Left forelimb (tissue), 1 donor: ENCODE results near the gene MYLK.

Experiments
- DNase-seq: peaks from one replicate; pipeline ENCODE4 v3.0.0-alpha.2; 2018; ENCODE audit warnings: low spot score

MYLK gene

DNA sequence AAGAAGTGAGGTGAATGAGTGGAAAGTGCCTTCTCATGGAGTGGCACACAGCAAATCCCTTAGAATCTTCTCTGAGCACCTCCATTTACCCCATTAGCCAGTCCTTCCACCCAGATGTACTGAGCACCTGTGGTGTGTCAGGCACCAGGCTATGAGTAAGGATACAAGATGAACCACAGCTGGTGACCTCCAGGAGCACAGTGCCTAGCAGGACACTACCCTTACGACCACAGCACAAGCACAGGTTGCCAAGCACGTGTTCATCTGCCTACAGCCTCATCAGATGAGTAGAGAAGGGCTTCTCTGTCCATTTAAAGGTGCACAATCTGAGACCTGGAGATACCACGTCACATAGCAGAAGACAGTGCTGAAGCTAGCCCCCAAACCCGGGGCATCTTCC is 6.2 kb downstream of the MYLK start:
- no peak for DNase-seq

DNA sequence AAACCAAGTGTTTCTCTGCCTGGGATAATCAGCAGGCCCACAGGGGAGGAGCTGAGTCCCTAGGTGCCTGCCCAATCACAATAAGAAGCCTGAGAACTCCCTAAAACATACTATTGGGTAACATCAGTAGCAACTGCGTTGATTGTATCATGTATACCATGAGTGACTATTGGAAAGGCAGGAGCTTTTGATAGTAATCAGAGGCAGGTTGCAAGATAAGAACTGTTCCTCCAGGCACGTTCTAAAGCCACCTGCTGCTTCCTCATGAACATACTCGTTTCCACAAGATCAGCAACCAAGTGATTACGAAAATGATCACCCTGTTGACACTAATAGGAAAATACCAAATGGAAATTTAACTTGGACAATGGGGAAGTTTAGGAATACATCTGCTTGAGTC is 6.7 kb downstream of the MYLK start:
- DNase-seq: no peak

DNA sequence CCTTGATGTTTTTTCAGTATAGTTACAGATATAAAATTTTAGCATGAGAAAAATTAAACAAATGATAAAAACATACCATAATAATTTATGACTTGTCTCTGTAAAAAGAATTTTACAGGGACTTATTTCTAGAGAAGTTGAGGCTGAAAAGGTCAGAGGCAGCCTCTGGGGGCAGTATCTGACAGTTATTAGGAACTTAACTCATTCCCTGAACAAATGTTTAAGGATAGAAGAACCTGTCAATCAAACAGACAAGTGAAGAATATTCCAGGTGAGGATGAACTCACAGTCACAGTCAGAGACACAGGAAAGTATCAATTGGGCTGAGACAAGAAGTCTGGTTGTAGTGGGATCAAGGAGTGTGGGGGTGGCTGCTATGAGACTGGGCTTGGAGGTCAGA is 7.3 kb downstream of the MYLK start:
- no peak for DNase-seq

- no peak for DNase-seq
Observed at GRCh38 chr3:123872621-123873020, 11.5 kb downstream of the MYLK start.

DNA sequence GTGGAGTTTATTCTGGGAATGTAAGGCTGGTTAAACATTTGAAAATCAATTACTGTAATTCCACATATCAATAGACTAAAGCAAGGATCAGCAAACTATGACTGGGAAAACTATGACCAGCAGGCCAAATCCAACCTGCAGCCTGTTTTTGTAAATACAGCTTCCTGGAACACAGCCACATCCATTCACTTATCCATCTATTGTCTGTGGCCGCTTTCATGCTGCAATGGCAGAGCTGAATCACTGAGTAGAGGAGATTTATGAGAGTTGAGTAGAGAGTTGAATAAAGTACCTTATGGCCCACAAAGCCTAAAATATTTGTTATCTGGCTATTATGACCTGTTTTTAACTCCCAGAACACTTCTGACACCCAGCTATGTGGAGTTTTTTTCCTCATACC is 12.2 kb downstream of the MYLK start:
- no peak for DNase-seq

GRCh38 chr3:123870033-123870432 is 14.1 kb downstream of the MYLK start:
- DNase-seq: no peak

DNA sequence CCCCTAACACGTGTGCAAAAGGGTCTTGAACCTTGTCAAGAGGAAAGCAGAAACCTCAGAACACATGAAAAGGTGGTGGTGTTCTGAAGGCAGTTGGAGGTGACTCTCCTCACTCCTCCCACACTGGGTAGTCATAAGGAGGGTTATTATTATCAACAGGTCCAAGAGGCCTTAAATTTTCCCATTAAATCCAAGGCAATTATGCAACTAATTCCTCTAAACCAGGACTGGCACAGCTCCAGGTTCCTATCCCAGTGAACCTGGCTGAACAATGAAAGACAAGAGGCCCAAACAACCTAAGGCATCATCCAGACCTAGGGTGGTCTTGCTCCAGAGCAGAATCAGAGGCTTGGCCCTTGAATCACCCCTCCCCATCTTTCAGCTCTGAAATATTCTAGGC is 15.0 kb downstream of the MYLK start:
- no peak for DNase-seq

DNA sequence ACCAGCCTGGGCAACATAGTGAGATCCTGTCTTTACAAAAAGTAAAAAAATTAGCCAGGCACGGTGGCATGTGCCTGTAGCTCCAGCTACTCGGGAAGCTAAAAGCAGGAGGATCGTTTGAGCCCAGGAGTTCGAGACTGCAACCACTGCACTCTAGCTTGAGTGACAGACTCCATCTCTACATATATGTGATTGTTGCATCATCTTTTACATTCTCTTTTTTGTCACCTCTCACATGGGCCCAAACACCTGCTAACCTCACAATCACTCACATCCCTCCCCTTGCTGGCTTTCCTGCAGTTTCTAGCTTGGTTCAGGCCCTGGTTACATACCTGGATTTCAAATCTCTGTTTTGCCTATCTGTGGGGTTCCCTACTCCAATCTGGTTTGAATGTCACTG is 19.4 kb downstream of the MYLK start:
- DNase-seq: no peak

GRCh38 chr3:123862152-123862551 is 22.0 kb downstream of the MYLK start:
- no peak for DNase-seq

DNA sequence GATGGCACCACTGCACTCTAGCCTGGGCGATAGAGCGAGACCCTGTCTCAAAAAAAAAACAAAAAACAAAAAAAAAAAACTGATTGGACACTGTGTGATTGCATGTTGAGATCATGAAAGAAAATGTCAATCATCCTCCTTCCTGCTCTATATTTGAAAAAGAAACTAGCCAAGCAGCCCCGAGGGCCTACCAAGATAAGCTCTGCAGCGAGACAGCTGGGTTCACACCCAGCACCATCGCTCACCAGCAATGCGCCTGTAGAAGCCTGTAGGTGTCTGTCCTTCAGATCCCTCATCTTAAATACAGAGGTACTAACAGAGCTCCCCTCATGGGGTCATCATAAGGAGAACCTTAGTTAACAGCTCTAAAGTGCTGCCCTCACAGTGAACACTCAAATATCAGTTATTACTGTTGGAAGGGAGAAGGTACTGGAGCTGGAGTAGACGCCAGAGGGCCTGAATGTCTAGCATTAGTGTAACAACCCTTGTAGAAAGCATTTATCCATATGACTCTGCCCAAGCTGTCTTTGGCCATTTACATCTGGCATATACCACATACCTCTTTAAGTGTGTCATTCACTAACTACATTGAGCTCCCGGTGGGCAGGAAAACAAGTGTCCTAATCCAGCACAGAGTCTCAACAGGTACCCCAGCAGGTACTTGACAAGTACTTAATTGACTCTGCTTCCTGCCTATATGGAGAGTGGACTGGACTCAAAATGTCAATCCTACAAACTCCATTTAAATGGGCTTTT is 22.9 kb downstream of the MYLK start:
- DNase-seq: no peak

DNA sequence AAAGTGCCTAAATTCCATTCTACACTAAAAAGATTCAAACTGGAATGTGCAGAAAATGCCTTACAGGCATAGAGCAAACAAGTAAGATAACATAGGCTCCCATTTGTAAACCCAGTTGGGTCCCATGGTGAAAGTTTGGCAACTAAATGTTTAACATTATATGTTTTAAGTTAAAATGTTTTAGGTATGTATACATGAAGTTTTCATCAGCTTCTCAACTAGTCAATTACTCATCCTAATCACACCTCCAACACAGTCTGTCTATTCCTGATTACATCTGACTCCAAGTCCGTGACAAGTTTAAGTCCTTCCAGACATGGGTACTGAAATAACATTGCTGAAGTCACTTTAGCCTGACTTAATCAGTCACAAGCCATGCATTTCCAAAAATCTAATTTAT is 25.0 kb downstream of the MYLK start:
- DNase-seq: no peak

DNA sequence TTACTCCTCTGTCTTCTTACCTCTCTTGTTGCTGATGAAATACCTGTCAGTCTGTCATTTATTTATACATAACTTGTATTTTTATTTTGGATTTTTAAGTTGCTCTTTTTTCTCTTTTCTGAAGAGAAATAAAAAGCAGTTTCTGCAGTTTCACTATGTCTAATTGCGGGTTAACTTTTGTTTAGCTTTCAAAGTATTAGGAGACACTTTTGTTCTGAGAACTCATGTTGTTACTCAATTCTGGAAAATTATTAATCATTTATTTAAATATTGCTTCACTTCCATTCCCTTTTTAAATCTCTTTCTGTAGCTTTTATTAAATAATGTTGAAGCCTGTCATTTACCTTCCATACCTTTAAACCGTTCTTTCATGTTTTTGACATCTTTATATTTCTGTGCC is 29.2 kb downstream of the MYLK start:
- no peak for DNase-seq

DNA sequence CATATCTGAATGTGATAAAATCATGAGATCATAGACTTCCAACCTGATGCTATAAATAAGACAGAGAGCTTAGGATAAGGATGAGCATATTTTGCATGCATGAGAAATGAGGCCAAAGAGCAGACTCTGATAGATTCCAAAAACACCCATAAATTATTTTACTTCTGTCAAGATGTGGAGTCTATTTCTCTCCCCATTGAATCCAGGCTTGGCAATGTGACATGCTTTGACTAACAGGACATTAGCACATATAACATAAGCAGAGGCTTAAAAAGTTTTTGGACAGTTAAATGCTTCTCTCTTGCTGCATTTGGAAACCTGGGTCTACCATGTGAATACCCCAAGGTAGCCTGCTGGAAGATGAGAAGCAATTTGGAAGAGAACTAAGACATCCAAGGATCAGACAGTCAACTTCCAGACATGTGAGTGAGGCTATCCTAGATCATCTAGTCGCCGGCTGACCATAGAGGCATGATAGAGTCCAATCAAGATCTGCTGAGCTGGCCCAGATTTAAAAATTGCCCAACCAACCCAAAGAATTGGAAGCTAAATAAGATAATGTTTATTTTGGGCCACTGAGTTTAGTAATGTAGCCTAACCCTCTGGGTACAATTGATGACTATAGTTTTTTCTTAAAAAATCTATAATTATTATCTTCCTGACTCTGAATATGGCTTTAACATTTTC is 30.3 kb downstream of the MYLK start:
- DNase-seq: no peak

- DNase-seq: no peak
Observed at GRCh38 chr3:123847209-123847608, 36.9 kb downstream of the MYLK start.

- DNase-seq: no peak
Observed at GRCh38 chr3:123843668-123844067, 40.5 kb downstream of the MYLK start.

DNA sequence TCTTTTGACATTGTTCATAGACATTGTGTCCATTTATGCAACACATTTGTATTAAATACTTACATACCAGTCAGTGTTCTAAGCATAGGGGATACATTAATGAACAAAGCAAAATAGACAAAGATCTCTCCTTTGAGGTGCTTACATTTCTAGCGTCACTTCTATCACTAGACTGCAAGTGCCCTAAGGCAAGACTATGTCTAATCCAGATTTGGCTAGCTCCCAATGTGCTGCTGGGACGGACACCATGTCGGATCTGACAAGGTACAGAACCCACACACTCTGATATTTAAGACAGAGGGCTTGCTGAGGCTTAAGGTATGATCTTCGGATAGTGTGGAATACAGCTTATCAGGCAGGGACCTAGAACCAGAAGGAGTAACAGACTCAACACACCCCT is 41.4 kb downstream of the MYLK start:
- DNase-seq: no peak

DNA sequence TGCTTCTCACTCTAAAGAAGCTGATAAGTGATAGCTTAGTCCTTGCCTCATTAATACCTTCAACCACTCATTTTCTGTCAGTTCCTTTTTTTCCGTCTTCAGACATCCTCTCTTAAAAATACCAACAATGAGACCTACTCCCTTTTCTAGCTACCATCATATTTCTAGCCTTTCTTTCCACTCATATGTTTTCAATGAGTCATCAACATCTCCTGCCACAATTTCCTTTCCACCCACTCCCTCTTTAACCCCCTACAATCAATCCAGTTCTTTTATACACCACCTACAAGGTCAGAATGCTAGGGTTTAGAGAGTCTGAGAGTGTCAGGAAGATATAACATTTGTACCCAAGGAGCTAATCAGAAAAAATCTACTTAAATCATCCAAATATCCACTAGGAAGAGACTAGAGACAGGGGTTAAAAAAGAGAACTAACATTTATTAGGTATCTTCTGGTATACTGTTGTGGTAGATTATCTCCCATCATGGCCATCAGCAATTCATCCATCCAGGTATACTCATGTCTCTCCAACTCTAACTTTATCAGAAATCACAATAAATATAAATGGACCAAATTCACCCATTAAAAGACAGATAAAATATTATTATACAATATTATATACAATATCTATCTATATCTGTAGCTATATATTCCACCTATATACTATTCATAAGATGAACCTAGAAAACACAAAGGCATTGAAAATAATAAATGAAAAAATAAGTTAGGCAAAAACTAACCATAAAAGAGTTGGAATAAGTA is 42.5 kb downstream of the MYLK start:
- DNase-seq: no peak

DNA sequence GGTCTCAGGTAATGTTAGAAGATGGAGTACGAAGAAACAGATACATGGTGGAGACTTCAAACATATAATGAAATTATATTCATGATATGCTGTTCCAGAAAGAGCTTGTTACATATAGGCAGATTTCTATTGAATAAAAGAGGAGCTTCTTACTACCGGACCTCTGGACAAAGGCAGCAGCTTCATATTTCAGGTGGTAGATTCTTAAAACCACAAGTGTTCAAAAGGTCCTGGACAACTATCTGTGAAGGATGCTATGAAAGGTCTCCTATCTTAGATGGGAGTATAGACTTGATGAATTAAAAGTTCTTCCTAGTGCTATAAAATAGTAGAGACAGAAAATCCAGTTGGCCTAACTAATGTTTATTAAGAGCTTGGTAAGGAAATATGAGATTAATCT is 43.2 kb downstream of the MYLK start:
- DNase-seq: no peak

- DNase-seq: no peak
Observed at GRCh38 chr3:123837858-123838257, 46.3 kb downstream of the MYLK start.

GRCh38 chr3:123834631-123835030 is 49.5 kb downstream of the MYLK start:
- DNase-seq: no peak

GRCh38 chr3:123833398-123833785 is 50.7 kb downstream of the MYLK start:
- DNase-seq: no peak

DNA sequence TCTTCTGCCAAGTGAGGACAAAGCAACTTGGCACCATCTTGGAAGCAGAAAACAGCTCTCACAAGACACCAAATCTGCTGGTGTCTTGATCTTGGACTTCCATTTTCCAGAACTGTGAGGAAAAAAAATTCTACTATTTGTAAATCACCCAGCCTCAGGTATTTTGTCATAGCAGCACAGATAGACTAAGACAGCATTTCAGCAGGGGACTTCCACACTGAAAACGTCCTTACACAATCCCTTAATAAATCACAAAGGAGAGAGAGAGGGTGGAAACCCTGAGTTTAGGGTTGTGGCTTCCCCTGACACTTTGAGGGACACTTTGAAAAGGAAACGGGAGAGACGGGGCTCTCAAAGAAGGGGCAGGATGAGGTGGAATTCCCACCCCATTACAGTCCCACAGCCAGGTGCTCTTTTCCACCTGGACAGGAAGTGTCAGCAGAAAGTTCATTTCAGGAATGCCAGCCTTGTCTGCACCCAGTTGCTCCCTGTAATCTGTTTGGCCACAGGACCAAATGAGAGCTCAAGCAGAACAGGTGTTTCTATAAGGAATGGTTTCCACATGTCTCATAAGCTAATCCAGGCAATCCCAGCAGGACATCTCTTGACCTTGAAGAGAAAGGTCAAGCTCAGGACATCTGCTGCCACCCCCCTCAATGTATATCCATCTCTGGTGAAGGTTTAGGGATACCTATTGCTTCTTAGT is 51.3 kb downstream of the MYLK start:
- DNase-seq: no peak

GRCh38 chr3:123831420-123831819 is 52.7 kb downstream of the MYLK start:
- no peak for DNase-seq
